K562 (cell line): ENCODE results near the gene ETS2. TPM values are rescaled to one million over a fixed set of nuclear protein-coding genes. Genes with fewer than 3 reads are reported as not detected.

Experiments used
- CBX3 ChIP-seq, 2 experiments: IDR thresholded peaks; 1 replicate in 1 of 2; 2 replicates in 1 of 2; pipeline ENCODE4 v1.6.1; 2012; ENCODE audit warnings: inconsistent platforms in 2 of 2, low read length in 2 of 2, borderline replicate concordance in 1 of 2, control low read depth in 1 of 2
- CXXC5 ChIP-seq: fragments of 250-450 bp; sonication (Bioruptor Pico); IDR thresholded peaks from 2 replicates; pipeline ENCODE4 v1.8.0; 2022; ENCODE audit warnings: inconsistent platforms, mild to moderate bottlenecking, moderate library complexity
- ERF ChIP-seq: fragments of 450-650 bp; formaldehyde crosslinking; IDR thresholded peaks from 2 replicates; pipeline ENCODE4 v1.4.0; 2020; ENCODE audit warnings: mild to moderate bottlenecking, mixed read lengths
- HDAC8 ChIP-seq: fragments of 450-650 bp; IDR thresholded peaks from 2 replicates; pipeline ENCODE4 v1.6.1; 2016; ENCODE audit warnings: mild to moderate bottlenecking, missing genetic modification characterization, moderate library complexity, missing compliant biosample characterization
- MEF2A ChIP-seq: IDR thresholded peaks from 2 replicates; pipeline ENCODE4 v1.6.1; 2011; ENCODE audit warnings: low read depth, mild to moderate bottlenecking, low read length, moderate library complexity; ENCODE audit not compliant: control insufficient read depth
- NELFE ChIP-seq: IDR thresholded peaks from 2 replicates; pipeline ENCODE4 v1.6.1; 2011; ENCODE audit warnings: mild to moderate bottlenecking; ENCODE audit not compliant: insufficient read depth, insufficient read length
- PRPF4 ChIP-seq: fragments of 200-400 bp; formaldehyde crosslinking; IDR thresholded peaks from one replicate; pipeline ENCODE4 v1.6.1; 2017; ENCODE audit warnings: low read length, low read depth, mild to moderate bottlenecking; ENCODE audit not compliant: insufficient read depth, poor library complexity, severe bottlenecking
- RAD21 ChIP-seq, 2 experiments: fragments of 250-450 bp in 1 of 2; fragments of 450-650 bp in 1 of 2; sonication (Bioruptor Pico) in 1 of 2; formaldehyde crosslinking in 1 of 2; IDR thresholded peaks in 1 of 2; conservative IDR thresholded peaks in 1 of 2; 2 replicates each; pipeline versions ENCODE4 v1.4.0 to v1.8.0; 2020 to 2022; ENCODE audit warnings: mild to moderate bottlenecking in 2 of 2, moderate library complexity in 1 of 2
- TAF9B ChIP-seq: fragments of 450-650 bp; IDR thresholded peaks from 2 replicates; pipeline ENCODE4 v1.6.1; 2018; ENCODE audit warnings: mild to moderate bottlenecking; ENCODE audit not compliant: partially characterized antibody
- polyA plus RNA-seq, 8 experiments: library from polyadenylated mRNA; depleted of rRNA in 4 of 8; stranded (reverse) in 5 of 8; unstranded in 3 of 8; fragments of >200 nt; fragmentation: Nextera tagmentation in 2 of 8; fragmentation: Illumina TruSeq in 1 of 8; extraction: Ambion mirVana in 2 of 8; extraction: Trizol in 1 of 8; gene quantifications; 2 replicates each; pipeline versions ENCODE4 v1.2.1 to v1.2.3, GENCODE V29; 2011 to 2014; ENCODE audit warnings: inconsistent platforms in 1 of 8, missing spikeins in 1 of 8
- total RNA-seq, 7 experiments: library from RNA; depleted of rRNA in 6 of 7; stranded (reverse); fragments of >200 nt in 6 of 7; fragmentation: Illumina TruSeq in 2 of 7; extraction: Trizol in 2 of 7; gene quantifications; 2 replicates each; pipeline versions ENCODE4 v1.2.1 to v1.2.3, GENCODE V29; 2011 to 2021; ENCODE audit warnings: low replicate concordance in 1 of 7
- TF ChIP-seq, protein P1 (sequence below), 2 experiments: fragments of 450-650 bp; IDR thresholded peaks; 2 replicates each; pipeline ENCODE4 v1.6.1; 2018; ENCODE audit warnings: mild to moderate bottlenecking in 2 of 2, low read depth in 1 of 2; ENCODE audit not compliant: partially characterized antibody in 2 of 2
- TF ChIP-seq, protein P2 (sequence below): fragments of 450-650 bp; IDR thresholded peaks from 2 replicates; pipeline ENCODE4 v1.6.1; 2016; ENCODE audit warnings: mild to moderate bottlenecking, moderate library complexity

Gene ETS2
- total and polyA plus RNA-seq, 9 of the 15 experiments (the other 6 are each of a cell fraction or from before 2014, with no cell fraction given) = 1.7 to 24.4 (median 12.2) TPM

DNA sequence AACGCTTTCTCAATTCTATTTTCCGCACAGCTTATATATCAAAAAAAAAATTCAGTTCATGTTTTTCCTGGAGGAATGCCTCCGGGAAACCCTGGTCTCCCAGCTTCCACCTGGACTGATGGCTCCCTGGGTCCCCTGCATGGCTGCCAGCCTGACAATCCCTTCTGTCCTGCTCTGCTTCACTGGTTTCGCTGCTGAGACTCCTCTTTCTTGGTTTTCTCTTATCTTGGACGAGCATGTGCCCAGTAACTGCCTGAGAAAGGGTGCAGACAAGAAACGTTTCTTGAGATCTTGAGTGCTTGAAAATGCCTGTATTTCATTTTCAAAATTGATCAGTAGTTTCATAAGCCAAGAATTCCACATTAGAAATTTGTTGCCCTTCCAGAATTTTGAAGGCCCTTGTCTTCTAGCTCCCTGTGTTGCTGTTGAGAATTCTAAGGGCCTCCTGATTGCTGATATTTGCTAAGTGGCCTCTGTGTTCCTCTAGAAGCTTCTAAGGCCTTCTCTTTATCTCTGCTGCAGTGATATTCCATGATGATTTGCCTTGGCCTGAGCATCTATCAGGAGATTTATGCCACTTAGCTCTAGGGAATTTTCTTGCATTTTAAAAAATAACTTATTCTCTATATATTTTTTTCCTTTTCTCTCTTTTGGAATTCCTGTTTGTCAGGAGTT lies 44.7 kb downstream of the ETS2 start (continued):
- TF ChIP-seq PRPF4 (no peak), NELFE (no peak), TAF9B (no peak), CXXC5 (peak; percentile 58; the same call in 1 of the 2 replicates), MEF2A (no peak), RAD21 (CRISPR knock-in tag; conservative IDR thresholded peaks at IDR 0.05 in 1 of 2, IDR thresholded peaks at IDR 0.05 in 1 of 2) (no peak; a peak in 1 of 4 replicates), CBX3 (IDR thresholded peaks at IDR 0.05; ENCODE audit: borderline replicate concordance in 1 of 2, low read length in 2 of 2) (peak in 1 of 2 experiments; percentile 62; a peak in 1 of 3 replicates), ERF (no peak), HDAC8 (no peak)
- TF ChIP-seq, protein P1, sequence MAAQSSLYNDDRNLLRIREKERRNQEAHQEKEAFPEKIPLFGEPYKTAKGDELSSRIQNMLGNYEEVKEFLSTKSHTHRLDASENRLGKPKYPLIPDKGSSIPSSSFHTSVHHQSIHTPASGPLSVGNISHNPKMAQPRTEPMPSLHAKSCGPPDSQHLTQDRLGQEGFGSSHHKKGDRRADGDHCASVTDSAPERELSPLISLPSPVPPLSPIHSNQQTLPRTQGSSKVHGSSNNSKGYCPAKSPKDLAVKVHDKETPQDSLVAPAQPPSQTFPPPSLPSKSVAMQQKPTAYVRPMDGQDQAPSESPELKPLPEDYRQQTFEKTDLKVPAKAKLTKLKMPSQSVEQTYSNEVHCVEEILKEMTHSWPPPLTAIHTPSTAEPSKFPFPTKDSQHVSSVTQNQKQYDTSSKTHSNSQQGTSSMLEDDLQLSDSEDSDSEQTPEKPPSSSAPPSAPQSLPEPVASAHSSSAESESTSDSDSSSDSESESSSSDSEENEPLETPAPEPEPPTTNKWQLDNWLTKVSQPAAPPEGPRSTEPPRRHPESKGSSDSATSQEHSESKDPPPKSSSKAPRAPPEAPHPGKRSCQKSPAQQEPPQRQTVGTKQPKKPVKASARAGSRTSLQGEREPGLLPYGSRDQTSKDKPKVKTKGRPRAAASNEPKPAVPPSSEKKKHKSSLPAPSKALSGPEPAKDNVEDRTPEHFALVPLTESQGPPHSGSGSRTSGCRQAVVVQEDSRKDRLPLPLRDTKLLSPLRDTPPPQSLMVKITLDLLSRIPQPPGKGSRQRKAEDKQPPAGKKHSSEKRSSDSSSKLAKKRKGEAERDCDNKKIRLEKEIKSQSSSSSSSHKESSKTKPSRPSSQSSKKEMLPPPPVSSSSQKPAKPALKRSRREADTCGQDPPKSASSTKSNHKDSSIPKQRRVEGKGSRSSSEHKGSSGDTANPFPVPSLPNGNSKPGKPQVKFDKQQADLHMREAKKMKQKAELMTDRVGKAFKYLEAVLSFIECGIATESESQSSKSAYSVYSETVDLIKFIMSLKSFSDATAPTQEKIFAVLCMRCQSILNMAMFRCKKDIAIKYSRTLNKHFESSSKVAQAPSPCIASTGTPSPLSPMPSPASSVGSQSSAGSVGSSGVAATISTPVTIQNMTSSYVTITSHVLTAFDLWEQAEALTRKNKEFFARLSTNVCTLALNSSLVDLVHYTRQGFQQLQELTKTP (IDR thresholded peaks at IDR 0.05; ENCODE audit: low read depth in 1 of 2, partially characterized antibody in 2 of 2) = no peak
- TF ChIP-seq, protein P2, sequence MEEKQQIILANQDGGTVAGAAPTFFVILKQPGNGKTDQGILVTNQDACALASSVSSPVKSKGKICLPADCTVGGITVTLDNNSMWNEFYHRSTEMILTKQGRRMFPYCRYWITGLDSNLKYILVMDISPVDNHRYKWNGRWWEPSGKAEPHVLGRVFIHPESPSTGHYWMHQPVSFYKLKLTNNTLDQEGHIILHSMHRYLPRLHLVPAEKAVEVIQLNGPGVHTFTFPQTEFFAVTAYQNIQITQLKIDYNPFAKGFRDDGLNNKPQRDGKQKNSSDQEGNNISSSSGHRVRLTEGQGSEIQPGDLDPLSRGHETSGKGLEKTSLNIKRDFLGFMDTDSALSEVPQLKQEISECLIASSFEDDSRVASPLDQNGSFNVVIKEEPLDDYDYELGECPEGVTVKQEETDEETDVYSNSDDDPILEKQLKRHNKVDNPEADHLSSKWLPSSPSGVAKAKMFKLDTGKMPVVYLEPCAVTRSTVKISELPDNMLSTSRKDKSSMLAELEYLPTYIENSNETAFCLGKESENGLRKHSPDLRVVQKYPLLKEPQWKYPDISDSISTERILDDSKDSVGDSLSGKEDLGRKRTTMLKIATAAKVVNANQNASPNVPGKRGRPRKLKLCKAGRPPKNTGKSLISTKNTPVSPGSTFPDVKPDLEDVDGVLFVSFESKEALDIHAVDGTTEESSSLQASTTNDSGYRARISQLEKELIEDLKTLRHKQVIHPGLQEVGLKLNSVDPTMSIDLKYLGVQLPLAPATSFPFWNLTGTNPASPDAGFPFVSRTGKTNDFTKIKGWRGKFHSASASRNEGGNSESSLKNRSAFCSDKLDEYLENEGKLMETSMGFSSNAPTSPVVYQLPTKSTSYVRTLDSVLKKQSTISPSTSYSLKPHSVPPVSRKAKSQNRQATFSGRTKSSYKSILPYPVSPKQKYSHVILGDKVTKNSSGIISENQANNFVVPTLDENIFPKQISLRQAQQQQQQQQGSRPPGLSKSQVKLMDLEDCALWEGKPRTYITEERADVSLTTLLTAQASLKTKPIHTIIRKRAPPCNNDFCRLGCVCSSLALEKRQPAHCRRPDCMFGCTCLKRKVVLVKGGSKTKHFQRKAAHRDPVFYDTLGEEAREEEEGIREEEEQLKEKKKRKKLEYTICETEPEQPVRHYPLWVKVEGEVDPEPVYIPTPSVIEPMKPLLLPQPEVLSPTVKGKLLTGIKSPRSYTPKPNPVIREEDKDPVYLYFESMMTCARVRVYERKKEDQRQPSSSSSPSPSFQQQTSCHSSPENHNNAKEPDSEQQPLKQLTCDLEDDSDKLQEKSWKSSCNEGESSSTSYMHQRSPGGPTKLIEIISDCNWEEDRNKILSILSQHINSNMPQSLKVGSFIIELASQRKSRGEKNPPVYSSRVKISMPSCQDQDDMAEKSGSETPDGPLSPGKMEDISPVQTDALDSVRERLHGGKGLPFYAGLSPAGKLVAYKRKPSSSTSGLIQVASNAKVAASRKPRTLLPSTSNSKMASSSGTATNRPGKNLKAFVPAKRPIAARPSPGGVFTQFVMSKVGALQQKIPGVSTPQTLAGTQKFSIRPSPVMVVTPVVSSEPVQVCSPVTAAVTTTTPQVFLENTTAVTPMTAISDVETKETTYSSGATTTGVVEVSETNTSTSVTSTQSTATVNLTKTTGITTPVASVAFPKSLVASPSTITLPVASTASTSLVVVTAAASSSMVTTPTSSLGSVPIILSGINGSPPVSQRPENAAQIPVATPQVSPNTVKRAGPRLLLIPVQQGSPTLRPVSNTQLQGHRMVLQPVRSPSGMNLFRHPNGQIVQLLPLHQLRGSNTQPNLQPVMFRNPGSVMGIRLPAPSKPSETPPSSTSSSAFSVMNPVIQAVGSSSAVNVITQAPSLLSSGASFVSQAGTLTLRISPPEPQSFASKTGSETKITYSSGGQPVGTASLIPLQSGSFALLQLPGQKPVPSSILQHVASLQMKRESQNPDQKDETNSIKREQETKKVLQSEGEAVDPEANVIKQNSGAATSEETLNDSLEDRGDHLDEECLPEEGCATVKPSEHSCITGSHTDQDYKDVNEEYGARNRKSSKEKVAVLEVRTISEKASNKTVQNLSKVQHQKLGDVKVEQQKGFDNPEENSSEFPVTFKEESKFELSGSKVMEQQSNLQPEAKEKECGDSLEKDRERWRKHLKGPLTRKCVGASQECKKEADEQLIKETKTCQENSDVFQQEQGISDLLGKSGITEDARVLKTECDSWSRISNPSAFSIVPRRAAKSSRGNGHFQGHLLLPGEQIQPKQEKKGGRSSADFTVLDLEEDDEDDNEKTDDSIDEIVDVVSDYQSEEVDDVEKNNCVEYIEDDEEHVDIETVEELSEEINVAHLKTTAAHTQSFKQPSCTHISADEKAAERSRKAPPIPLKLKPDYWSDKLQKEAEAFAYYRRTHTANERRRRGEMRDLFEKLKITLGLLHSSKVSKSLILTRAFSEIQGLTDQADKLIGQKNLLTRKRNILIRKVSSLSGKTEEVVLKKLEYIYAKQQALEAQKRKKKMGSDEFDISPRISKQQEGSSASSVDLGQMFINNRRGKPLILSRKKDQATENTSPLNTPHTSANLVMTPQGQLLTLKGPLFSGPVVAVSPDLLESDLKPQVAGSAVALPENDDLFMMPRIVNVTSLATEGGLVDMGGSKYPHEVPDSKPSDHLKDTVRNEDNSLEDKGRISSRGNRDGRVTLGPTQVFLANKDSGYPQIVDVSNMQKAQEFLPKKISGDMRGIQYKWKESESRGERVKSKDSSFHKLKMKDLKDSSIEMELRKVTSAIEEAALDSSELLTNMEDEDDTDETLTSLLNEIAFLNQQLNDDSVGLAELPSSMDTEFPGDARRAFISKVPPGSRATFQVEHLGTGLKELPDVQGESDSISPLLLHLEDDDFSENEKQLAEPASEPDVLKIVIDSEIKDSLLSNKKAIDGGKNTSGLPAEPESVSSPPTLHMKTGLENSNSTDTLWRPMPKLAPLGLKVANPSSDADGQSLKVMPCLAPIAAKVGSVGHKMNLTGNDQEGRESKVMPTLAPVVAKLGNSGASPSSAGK = peak; percentile 94
